ENCODE results near the gene CHST9.

- TF ChIP-seq ELF4 (IDR thresholded peaks at IDR 0.05) (no peak), ZNF384 (IDR thresholded peaks at IDR 0.05) (no peak), SUZ12 (IDR thresholded peaks at IDR 0.05) (no peak), HDGF (IDR thresholded peaks at IDR 0.05; ENCODE audit: borderline replicate concordance) (no peak), TARDBP (IDR thresholded peaks at IDR 0.05) (no peak), SP1 (IDR thresholded peaks at IDR 0.05) (no peak), BHLHE40 (IDR thresholded peaks at IDR 0.05; ENCODE audit: borderline replicate concordance) (no peak), LEF1 (IDR thresholded peaks at IDR 0.05; ENCODE audit: borderline replicate concordance) (no peak)
Measured at GRCh38 chr18:27075828-27076227, 109.3 kb downstream of the CHST9 start.

All from HEK293T (cell line).